GM20000 (cell line): ENCODE data around the gene CHST11.

Experiments used
- DNase-seq: peaks from one replicate; pipeline ENCODE4 v3.0.0; 2012; ENCODE audit warnings: low spot score
- TF ChIP-seq, protein P1 (sequence below): IDR thresholded peaks from 2 replicates; pipeline ENCODE4 v1.5.1; 2012; ENCODE audit warnings: mild to moderate bottlenecking, control low read depth; ENCODE audit errors: extremely low read depth, missing control alignments

The CHST11 gene

DNA sequence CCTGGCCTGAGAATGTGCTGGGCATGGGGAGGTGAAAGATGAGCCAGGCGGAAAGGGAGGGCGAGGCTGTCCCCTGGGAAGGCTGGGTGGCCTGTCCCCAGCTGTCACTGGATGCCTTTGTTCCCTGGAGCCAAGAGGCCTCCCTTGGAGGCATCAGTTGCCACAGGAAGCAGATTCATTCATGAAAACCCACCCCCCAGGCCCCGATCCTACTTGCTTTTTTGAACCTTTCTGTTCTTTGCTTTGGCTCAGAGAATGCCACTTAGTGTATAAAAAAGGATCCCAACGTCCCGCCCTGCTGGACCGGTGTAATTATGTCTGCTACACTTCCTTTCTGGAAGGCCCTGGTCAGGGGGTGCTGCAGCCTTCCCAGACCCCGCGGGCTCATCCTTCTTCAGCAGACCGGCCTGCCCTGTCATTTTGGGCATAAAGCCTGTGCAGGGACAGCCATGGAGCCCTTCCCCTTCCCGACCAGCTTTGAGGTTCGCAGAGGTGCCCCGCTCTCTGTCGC lies 281.1 kb downstream of the CHST11 start:
- no peak for DNase-seq
- TF ChIP-seq, protein P1, sequence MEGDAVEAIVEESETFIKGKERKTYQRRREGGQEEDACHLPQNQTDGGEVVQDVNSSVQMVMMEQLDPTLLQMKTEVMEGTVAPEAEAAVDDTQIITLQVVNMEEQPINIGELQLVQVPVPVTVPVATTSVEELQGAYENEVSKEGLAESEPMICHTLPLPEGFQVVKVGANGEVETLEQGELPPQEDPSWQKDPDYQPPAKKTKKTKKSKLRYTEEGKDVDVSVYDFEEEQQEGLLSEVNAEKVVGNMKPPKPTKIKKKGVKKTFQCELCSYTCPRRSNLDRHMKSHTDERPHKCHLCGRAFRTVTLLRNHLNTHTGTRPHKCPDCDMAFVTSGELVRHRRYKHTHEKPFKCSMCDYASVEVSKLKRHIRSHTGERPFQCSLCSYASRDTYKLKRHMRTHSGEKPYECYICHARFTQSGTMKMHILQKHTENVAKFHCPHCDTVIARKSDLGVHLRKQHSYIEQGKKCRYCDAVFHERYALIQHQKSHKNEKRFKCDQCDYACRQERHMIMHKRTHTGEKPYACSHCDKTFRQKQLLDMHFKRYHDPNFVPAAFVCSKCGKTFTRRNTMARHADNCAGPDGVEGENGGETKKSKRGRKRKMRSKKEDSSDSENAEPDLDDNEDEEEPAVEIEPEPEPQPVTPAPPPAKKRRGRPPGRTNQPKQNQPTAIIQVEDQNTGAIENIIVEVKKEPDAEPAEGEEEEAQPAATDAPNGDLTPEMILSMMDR, result no peak

DNA sequence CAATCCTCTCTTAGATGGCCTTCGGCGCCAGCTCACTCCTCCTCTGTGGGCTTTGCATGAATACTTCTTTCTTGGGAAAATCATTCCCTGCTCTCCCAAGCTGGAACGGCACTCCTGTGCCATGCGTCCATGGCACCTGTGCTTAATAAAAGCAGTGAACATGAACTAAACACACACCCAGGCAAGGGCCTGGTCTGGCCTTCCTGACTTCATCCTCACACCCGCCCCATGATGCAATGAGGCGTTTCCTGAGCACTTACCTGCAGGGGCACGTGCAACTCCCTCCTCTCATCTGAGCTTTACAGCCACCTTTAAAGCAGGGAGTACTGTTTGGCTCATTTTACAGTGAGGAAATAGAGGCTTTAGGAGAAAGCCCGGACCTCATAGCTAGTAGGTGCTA lies 281.6 kb downstream of the CHST11 start:
- TF ChIP-seq, protein P1, result no peak
- no peak for DNase-seq

DNA sequence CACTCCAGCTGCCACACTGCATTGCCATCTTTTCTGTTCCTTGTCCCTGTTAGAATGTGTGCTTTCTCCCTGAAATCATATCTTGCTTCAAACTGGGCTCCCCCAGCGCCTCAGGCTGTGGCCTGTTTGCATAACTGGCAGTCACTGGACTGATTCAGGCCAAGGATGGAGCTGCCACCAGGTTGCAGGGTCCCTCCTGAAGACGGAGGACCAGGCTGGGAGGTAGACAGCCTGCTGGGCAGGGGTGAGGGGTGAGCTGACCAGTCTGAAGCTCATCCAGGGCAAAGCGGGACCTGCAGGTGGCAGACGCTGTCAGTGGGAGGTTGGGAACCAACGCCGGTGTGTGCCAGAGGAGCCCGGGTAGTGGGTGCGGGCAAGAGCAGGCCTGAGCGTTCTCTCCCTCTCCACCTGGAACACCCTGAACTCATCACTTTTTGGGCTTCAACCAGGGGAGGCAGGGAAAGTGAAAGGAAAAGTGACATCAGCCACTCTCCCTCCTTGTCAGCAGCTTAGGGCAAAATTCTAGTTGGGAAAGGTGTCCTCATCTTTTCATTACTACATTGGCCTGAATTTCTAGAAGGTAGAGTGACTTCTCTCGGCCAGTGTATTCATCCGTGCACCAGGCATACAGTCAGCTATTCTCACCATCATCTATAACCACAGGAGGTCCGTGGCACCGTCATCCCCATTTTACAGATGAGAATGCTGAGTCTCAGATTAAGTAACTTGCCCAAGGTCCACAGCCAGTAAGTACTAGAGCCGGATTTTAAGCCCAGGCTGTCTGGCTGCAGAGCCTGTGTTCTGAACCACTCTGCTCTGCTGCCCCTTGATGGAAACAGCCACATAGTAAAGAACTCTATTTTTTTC lies 282.3 kb downstream of the CHST11 start:
- DNase-seq, result peak; percentile 26
- TF ChIP-seq, protein P1, result no peak

DNA sequence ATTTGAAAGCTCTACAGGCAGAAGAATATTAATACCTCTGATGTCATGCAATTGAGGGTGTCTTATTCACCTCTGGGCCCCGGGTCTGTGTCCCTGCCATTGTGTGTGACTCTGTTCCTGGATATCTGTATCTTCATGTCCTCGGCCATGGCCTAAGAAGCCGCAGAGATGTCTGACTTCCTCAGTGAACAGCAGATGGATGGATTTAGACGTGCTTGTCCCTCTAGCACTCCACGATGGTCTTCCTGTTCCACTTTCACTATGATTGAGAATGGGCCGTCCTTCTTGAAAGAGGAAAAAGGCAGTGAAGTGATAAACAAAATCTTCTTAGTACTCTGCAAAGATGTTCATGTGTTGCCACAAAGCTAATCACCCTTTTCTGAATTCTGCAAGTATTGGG lies 283.9 kb downstream of the CHST11 start:
- peak; percentile 68 for DNase-seq
- TF ChIP-seq, protein P1, result no peak

DNA sequence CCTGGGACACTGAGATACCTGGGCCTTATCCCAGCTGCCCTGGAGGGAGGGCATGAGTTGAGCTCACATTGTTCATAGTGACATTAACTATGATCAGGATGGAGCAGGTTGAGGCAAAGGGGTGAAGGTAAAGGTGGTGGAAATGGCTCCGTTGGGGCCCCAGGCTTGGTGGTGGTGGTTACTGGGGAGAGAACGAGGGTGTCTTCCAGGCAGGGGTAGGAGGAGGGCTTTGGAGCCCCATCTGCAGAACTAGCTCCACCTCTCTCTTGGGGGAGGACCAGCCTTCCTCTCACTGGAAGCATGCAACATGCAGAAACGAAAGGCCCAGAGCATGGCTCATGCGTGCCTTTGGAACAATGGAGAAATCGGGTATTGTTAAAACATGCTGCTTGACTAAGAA lies 284.3 kb downstream of the CHST11 start:
- TF ChIP-seq, protein P1, result no peak
- DNase-seq, result no peak

DNA sequence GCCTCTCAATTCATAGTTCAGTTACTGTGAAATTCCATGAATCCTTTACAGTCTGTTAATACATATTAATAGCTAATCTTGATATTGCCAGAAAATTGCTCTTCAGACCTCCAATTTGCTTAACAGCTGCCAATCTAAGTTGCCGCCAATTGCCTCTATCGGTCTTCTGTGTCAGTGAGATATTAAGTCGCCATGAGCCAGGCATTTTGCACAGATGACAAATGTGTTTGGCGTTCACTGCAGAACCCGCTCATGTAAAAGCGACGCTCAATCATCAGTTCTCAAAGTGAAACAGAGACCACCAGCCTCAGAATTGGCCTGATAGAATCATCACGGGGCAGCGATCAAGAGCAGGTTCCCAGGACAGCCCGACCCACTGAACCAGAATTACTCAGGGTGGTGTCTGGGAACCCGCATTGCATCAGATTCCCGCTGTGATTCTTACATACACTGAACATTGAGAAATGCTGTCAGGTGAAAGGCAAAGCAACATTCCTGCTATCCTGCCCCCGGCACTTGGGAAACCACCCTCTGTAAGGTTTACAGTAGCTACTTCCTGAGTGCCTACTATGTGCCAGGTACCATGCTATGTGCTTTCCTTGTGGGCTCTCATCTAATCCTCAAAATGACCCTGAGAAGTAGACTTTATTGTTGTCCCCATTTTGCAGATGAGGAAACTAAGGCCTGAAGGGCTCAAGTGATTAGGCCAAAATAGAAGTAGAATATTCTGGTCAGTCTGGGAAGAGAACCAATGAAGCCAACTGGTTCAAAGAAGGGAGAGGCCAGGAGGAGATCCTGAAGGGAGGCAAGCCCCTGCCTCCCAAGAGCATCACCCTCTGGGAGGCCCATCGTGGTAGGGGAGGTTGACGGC lies 285.0 kb downstream of the CHST11 start:
- TF ChIP-seq, protein P1, result no peak
- DNase-seq, result no peak
